Panc1 (cell line): ENCODE data around the gene ITGB6. TPM values are rescaled to one million over a fixed set of nuclear protein-coding genes. Genes with fewer than 3 reads are reported as not detected.

Source experiments
- ATAC-seq: fragments of 200-7000 bp; cut with Tn5 transposase; 2 replicates; pipeline ENCODE4 v1.9.1; 2020; ENCODE audit warnings: mild to moderate bottlenecking, moderate library complexity
- BruUV-seq: library from RNA; stranded (reverse); fragments of 400-500 nt; replicated peaks from 2 replicates; lab custom pipeline; 2021; lab: Mats Ljungman, UMichigan
- CTCF ChIA-PET: fragments of 300-600 bp; sonication (Branson Sonifier 250); formaldehyde crosslinking; loops from one replicate; lab custom pipeline; 2022; ENCODE audit warnings: antibody characterized with exemption; lab: Charles Lee
- POLR2A ChIA-PET: fragments of 300-600 bp; sonication (Branson Sonifier 250); formaldehyde crosslinking; loops from one replicate; lab custom pipeline; 2022; ENCODE audit warnings: antibody characterized with exemption; lab: Charles Lee
- DNase-seq: peaks from one replicate; pipeline ENCODE4 v3.0.0-alpha.2; 2010; ENCODE audit warnings: low read depth, low spot score
- H3K27ac ChIP-seq: 2 replicates; pipeline ENCODE4 v1.5.1; 2011; ENCODE audit warnings: mild to moderate bottlenecking, low read length, inconsistent platforms
- H3K27me3 ChIP-seq: fragments of 200-500 bp; sonication (Bioruptor generic); 2 replicates; pipeline ENCODE4 v1.6.0; 2014; ENCODE audit warnings: low read length, inconsistent platforms; ENCODE audit not compliant: control insufficient read depth, insufficient read depth
- H3K36me3 ChIP-seq: fragments of 200-500 bp; sonication (Bioruptor generic); 2 replicates; pipeline ENCODE4 v1.5.1; 2014; ENCODE audit warnings: inconsistent platforms, mild to moderate bottlenecking, low read length, moderate library complexity; ENCODE audit not compliant: control insufficient read depth, insufficient read depth
- H3K4me1 ChIP-seq: 2 replicates; pipeline ENCODE4 v1.5.1; 2011; ENCODE audit warnings: inconsistent platforms, mild to moderate bottlenecking, low read length, moderate library complexity; ENCODE audit not compliant: control insufficient read depth, insufficient read depth
- H3K4me3 ChIP-seq, 2 experiments: 2 replicates each; pipeline ENCODE4 v1.5.1; 2011 to 2012; ENCODE audit warnings: low read depth in 2 of 2, low read length in 2 of 2, mild to moderate bottlenecking in 2 of 2, inconsistent platforms in 1 of 2, moderate library complexity in 1 of 2
- H3K9me3 ChIP-seq: fragments of 200-500 bp; sonication (Bioruptor generic); 2 replicates; pipeline ENCODE4 v1.5.1; 2014; ENCODE audit warnings: low read depth, mild to moderate bottlenecking, inconsistent platforms, low read length, moderate library complexity; ENCODE audit not compliant: control insufficient read depth, insufficient read depth
- CTCF ChIP-seq: fragments of 450-650 bp; IDR thresholded peaks from 2 replicates; pipeline ENCODE4 v1.5.1; 2017; ENCODE audit warnings: mild to moderate bottlenecking
- POLR2AphosphoS5 ChIP-seq: IDR thresholded peaks from 2 replicates; pipeline ENCODE4 v1.6.1; 2012; ENCODE audit warnings: mild to moderate bottlenecking, low read depth, low read length, moderate library complexity
- SIN3A ChIP-seq: IDR thresholded peaks from 2 replicates; pipeline ENCODE4 v1.6.1; 2012; ENCODE audit warnings: low read depth, mild to moderate bottlenecking, low read length, moderate library complexity, borderline replicate concordance; ENCODE audit not compliant: insufficient read depth
- TCF7L2 ChIP-seq: IDR thresholded peaks from 2 replicates; pipeline ENCODE4 v1.6.1; 2011; ENCODE audit warnings: mild to moderate bottlenecking, low read depth, low read length, inconsistent platforms
- in situ Hi-C: cut with HindIII; loops from 2 replicates; pipeline ENCODE4 v1.10.0; 2016; ENCODE audit warnings: low sequenced_read_pairs, low pct_unique_long_range_greater_than_20kb
- intact Hi-C: fragments of 100-400 bp; cut with micrococcal nuclease; formaldehyde crosslinking; loops from one replicate; pipeline ENCODE4 v1.10.0; 2022; ENCODE audit not compliant: unreplicated experiment
- total RNA-seq: library from RNA; stranded (reverse); gene quantifications from one replicate; pipeline ENCODE4 v1.2.1, GENCODE V29; 2021; ENCODE audit not compliant: unreplicated experiment
- TF ChIP-seq, protein P1 (sequence below), 2 experiments: IDR thresholded peaks; 2 replicates each; pipeline ENCODE4 v1.6.1; 2011 to 2012; ENCODE audit warnings: low read depth in 2 of 2, control low read depth in 1 of 2, low read length in 1 of 2, mild to moderate bottlenecking in 1 of 2, moderate library complexity in 1 of 2; ENCODE audit not compliant: insufficient read depth in 1 of 2

ITGB6 gene
- total RNA-seq, 1 experiment from 2014 or later: 0.08 TPM

DNA sequence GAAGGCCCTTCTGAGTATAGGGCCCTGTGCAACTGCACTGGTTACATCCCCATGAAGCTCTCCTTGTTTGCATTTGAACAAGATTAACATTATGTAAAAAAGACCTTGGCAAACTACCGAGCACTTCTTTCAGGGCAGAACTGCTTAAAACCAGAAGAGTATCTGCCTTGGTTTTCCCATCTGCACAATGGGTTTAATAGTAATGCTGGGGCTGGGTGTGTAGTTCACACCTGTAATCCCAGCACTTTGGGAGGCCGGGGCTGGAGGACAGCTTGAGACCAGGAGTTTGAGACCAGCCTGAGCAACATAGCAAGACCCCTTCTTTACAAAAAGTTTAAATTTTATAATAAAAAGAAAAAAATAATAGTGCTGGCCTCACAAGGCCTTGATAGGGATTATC is 146.1 kb downstream of the ITGB6 start:
- TF ChIP-seq POLR2AphosphoS5 (no peak), TCF7L2 (no peak), CTCF (no peak), SIN3A (no peak)
- TF ChIP-seq, protein P1, sequence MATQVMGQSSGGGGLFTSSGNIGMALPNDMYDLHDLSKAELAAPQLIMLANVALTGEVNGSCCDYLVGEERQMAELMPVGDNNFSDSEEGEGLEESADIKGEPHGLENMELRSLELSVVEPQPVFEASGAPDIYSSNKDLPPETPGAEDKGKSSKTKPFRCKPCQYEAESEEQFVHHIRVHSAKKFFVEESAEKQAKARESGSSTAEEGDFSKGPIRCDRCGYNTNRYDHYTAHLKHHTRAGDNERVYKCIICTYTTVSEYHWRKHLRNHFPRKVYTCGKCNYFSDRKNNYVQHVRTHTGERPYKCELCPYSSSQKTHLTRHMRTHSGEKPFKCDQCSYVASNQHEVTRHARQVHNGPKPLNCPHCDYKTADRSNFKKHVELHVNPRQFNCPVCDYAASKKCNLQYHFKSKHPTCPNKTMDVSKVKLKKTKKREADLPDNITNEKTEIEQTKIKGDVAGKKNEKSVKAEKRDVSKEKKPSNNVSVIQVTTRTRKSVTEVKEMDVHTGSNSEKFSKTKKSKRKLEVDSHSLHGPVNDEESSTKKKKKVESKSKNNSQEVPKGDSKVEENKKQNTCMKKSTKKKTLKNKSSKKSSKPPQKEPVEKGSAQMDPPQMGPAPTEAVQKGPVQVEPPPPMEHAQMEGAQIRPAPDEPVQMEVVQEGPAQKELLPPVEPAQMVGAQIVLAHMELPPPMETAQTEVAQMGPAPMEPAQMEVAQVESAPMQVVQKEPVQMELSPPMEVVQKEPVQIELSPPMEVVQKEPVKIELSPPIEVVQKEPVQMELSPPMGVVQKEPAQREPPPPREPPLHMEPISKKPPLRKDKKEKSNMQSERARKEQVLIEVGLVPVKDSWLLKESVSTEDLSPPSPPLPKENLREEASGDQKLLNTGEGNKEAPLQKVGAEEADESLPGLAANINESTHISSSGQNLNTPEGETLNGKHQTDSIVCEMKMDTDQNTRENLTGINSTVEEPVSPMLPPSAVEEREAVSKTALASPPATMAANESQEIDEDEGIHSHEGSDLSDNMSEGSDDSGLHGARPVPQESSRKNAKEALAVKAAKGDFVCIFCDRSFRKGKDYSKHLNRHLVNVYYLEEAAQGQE (IDR thresholded peaks at IDR 0.05; ENCODE audit: insufficient read depth in 1 of 2, low read depth in 2 of 2, low read length in 1 of 2): no peak
- Histone ChIP-seq H3K27ac (no peak overlapping the region), H3K4me1 (no peaks in the 10 kb centered on the region), H3K27me3 (no peaks in the 10 kb centered on the region), H3K36me3 (no peaks in the 10 kb centered on the region), H3K9me3 (no peaks in the 10 kb centered on the region), H3K4me3 (no peak overlapping the region)
- DNase-seq (no peak), ATAC-seq (no peak)
- in situ Hi-C loops (no loop called here), intact Hi-C loops (no loop called here)
- CTCF ChIA-PET: interaction anchor here (0.6 kb wide), 1 partner anchor 35 kb away, joined by 3 read pairs; no protein-coding TSS in a partner anchor
- POLR2A ChIA-PET: interaction anchor here (0.6 kb wide), 1 partner anchor 40 kb away, joined by 3 read pairs; no protein-coding TSS in a partner anchor
- BruUV-seq: no TSS peak

DNA sequence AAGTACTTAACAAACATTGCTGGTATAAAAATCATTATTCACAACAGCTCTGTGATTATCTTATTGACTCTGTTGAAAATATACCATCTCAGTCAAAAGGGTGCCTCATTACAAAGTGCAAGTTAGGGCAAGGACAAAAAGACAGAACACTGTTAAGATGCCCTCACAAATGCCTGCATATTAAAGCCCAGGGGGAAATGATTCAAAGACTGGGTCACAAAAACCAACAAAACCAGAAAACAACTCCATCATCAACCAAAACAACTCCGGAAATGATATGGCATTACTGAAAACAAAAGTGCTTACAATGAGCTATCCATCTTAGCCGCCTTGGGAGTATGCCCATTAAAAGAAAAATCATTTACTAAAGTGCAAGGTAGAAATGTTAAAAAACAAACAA is 147.5 kb downstream of the ITGB6 start:
- no peaks in the 10 kb centered on the region for H3K27me3 ChIP-seq
- ATAC-seq: no peak
- ChIA-PET CTCF (no interaction called here), POLR2A (no interaction called here)
- no peak for DNase-seq
- H3K4me3 ChIP-seq: no peak overlapping the region
- H3K4me1 ChIP-seq: no peaks in the 10 kb centered on the region
- no TSS peak for BruUV-seq
- TF ChIP-seq TCF7L2 (no peak), POLR2AphosphoS5 (no peak), CTCF (no peak), SIN3A (no peak)
- TF ChIP-seq, protein P1 (IDR thresholded peaks at IDR 0.05; ENCODE audit: insufficient read depth in 1 of 2, low read depth in 2 of 2, low read length in 1 of 2): no peak
- no peak overlapping the region for H3K27ac ChIP-seq
- H3K9me3 ChIP-seq: no peaks in the 10 kb centered on the region
- intact Hi-C loops (no loop called here), in situ Hi-C loops (no loop called here)
- no peaks in the 10 kb centered on the region for H3K36me3 ChIP-seq
